Measurements from ENCODE around the gene PMPCB.

PMPCB gene

GRCh38 chr7:103336761-103337160, 39.5 kb downstream of the PMPCB start:
- DNase-seq: no peak

- DNase-seq: no peak
Measured at GRCh38 chr7:103338864-103339263, 41.6 kb downstream of the PMPCB start.

- DNase-seq: no peak
Measured at GRCh38 chr7:103341466-103341865, 44.2 kb downstream of the PMPCB start.

- DNase-seq: no peak
Measured at GRCh38 chr7:103343332-103343731, 46.1 kb downstream of the PMPCB start.

- no peak for DNase-seq
Measured at GRCh38 chr7:103343758-103344452, 46.7 kb downstream of the PMPCB start.

- peak; percentile 85 for DNase-seq
Measured at GRCh38 chr7:103344453-103345149, 47.4 kb downstream of the PMPCB start, which contains the start of gene DNAJC2. Gene DNAJC2, minus strand, starts transcription at chr7:103344767. Its CDS starts 145 bp downstream, at chr7:103344622.

GRCh38 chr7:103346396-103346795, 49.2 kb downstream of the PMPCB start:
- no peak for DNase-seq

GRCh38 chr7:103347507-103348267, 50.5 kb downstream of the PMPCB start, which contains the start of gene PSMC2:
Gene PSMC2, plus strand, starts transcription at chr7:103347643. Its CDS starts 69 bp downstream, at chr7:103347712.
- peak; percentile 79 for DNase-seq

GRCh38 chr7:103348452-103348851, 51.2 kb downstream of the PMPCB start:
- DNase-seq: no peak

GRCh38 chr7:103348959-103349358, 51.7 kb downstream of the PMPCB start:
- no peak for DNase-seq

GRCh38 chr7:103349805-103350204, 52.6 kb downstream of the PMPCB start:
- DNase-seq: no peak
